Ascending aorta (tissue), 2 donors: Measurements from ENCODE around the gene C6. TPM values are rescaled to one million over a fixed set of nuclear protein-coding genes. Genes with fewer than 3 reads are reported as not detected.

Experiments
- DNase-seq, 2 donors: peaks; one replicate each; pipeline ENCODE4 v3.0.0-alpha.2; 2019; ENCODE audit warnings: low spot score in 2 of 2
- H3K27ac ChIP-seq, 2 donors: fragments of 200-600 bp; sonication (generic); one replicate each; pipeline ENCODE4 v1.5.1; 2016 to 2017; ENCODE audit warnings: mild to moderate bottlenecking in 1 of 2
- H3K27me3 ChIP-seq: fragments of 200-600 bp; sonication (generic); one replicate; pipeline ENCODE4 v1.5.1; 2017
- H3K36me3 ChIP-seq, 2 donors: fragments of 200-600 bp; sonication (generic); one replicate each; pipeline ENCODE4 v1.5.1; 2016
- H3K4me1 ChIP-seq, 2 donors: fragments of 200-600 bp; sonication (generic); one replicate each; pipeline ENCODE4 v1.5.1; 2016 to 2017; ENCODE audit warnings: mild to moderate bottlenecking in 1 of 2
- H3K4me3 ChIP-seq, 2 donors: fragments of 200-600 bp; sonication (generic); one replicate each; pipeline ENCODE4 v1.5.1; 2016 to 2017; ENCODE audit warnings: mild to moderate bottlenecking in 1 of 2
- H3K9me3 ChIP-seq, 2 donors: fragments of 200-600 bp; sonication (generic); one replicate each; pipeline ENCODE4 v1.5.1; 2016
- CTCF ChIP-seq, 3 experiments: fragments of 200-600 bp in 2 of 3; fragments of 450-650 bp in 1 of 3; sonication (generic) in 2 of 3; IDR thresholded peaks; one replicate each; pipeline ENCODE4 v1.5.1; 2016 to 2019; ENCODE audit warnings: antibody characterized with exemption in 3 of 3, mild to moderate bottlenecking in 1 of 3, moderate library complexity in 1 of 3
- intact Hi-C: fragments of 100-400 bp; cut with DNase I; formaldehyde crosslinking; loops from one replicate; pipeline ENCODE4 v1.15.1; 2023
- total RNA-seq: library from RNA; depleted of rRNA; stranded (reverse); fragments of >200 nt; gene quantifications from one replicate; pipeline ENCODE4 v1.1.0, GENCODE V29; 2016

Gene C6
- total RNA-seq, 1 donor from 2014 or later, result 1.9 TPM

GRCh38 chr5:41102341-41102740, 111.0 kb downstream of the C6 start:
- TF ChIP-seq CTCF (IDR thresholded peaks at IDR 0.05), result no peak
- intact Hi-C loops, result no loop called here

GRCh38 chr5:41097642-41098041, 115.7 kb downstream of the C6 start:
- no peak overlapping the region for H3K27ac ChIP-seq
- no peaks in the 10 kb centered on the region for H3K9me3 ChIP-seq
- no peaks in the 10 kb centered on the region for H3K4me1 ChIP-seq
- DNase-seq, result no peak
- intact Hi-C loops, result no loop called here
- no peak for TF ChIP-seq CTCF (IDR thresholded peaks at IDR 0.05)
- H3K36me3 ChIP-seq, result no peaks in the 10 kb centered on the region
- H3K4me3 ChIP-seq, result no peak overlapping the region
- H3K27me3 ChIP-seq, result no peaks in the 10 kb centered on the region

More at GRCh38 chr5:41102341-41102740, 111.0 kb downstream of the C6 start:
- H3K9me3 ChIP-seq, result no peaks in the 10 kb centered on the region
- DNase-seq, result no peak
- no peaks in the 10 kb centered on the region for H3K27me3 ChIP-seq
- H3K4me3 ChIP-seq, result no peak overlapping the region
- H3K36me3 ChIP-seq, result no peaks in the 10 kb centered on the region
- H3K27ac ChIP-seq, result no peak overlapping the region
- H3K4me1 ChIP-seq, result no peaks in the 10 kb centered on the region

DNA sequence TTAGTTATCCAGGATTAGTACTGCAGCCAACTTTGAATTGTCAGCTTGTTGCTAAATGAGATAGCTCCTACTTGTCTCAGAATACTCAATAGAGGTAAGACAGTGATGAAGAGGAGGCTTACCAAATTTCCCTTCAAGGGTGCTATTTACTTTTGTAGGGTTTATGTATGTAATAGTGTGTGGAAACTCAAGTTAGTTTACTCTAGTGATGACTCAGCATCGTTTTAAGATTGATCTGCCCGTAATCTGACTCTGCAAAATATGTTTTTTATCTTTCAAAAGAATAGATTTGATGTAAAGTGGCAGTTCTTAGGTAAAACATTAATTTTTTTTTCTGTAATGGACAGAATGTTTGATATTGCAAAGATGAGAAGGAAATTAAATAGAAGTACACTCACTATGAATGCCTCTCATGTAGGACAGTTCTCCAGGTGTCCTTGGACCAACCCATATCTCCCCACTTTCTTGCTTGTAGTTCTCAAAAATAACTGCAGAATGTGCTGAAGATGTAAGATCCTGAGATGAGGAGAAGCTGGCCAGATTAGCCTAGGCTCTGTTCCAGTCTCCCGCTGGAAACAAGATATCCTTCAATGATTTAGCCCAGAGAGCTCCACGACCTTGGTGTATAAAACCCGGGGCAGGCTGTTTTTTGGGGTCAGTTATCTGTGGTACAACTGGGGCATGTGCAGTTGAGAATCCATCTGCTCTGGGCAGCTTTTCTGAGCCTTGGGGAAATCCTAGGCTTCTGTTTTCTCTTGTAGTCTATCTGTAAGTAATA, 117.8 kb downstream of the C6 start:
- intact Hi-C loops, result no loop called here
- Histone ChIP-seq H3K4me3 (no peak overlapping the region), H3K9me3 (no peaks in the 10 kb centered on the region), H3K4me1 (no peaks in the 10 kb centered on the region), H3K36me3 (no peaks in the 10 kb centered on the region), H3K27me3 (no peaks in the 10 kb centered on the region), H3K27ac (no peak overlapping the region)
- no peak for TF ChIP-seq CTCF (IDR thresholded peaks at IDR 0.05)
- DNase-seq, result no peak

DNA sequence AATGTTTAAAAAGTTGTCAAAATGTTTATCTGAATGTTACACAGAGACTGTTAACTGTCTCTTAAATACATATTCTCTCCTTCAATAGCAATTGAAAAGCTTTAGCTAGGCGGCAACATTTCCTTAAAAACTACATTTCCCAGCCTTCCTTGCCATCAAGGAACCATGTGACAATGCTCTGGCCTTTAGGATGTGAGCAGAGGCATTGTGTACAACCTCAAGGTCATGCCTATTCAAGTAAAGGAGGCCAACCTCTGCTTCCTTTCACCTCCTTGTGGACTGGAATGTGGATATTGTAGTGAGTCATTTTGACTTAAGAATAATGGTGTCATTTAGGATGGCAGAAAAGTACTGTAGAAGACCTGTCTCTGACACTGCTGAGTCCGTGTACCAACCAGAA, 118.5 kb downstream of the C6 start:
- Histone ChIP-seq H3K9me3 (no peaks in the 10 kb centered on the region), H3K4me1 (no peaks in the 10 kb centered on the region), H3K27ac (no peak overlapping the region), H3K27me3 (no peaks in the 10 kb centered on the region), H3K4me3 (no peak overlapping the region), H3K36me3 (no peaks in the 10 kb centered on the region)
- intact Hi-C loops, result no loop called here
- no peak for TF ChIP-seq CTCF (IDR thresholded peaks at IDR 0.05)
- no peak for DNase-seq

GRCh38 chr5:41093803-41094202, 119.5 kb downstream of the C6 start:
- H3K4me1 ChIP-seq, result no peaks in the 10 kb centered on the region
- no peak for TF ChIP-seq CTCF (IDR thresholded peaks at IDR 0.05)
- H3K4me3 ChIP-seq, result no peak overlapping the region
- H3K27me3 ChIP-seq, result no peaks in the 10 kb centered on the region
- no peak overlapping the region for H3K27ac ChIP-seq
- H3K9me3 ChIP-seq, result no peaks in the 10 kb centered on the region
- no peaks in the 10 kb centered on the region for H3K36me3 ChIP-seq
- intact Hi-C loops, result no loop called here
- DNase-seq, result no peak

Other genes with a start within 250 kb of the C6 start
- not detected for gene MROH2B, start 142.2 kb downstream of the C6 start, total RNA-seq